GM12874 (cell line): Measurements from ENCODE around the gene LASP1NB.

Source experiments
- TF ChIP-seq, protein P1 (sequence below): IDR thresholded peaks from 2 replicates; pipeline ENCODE4 v1.5.1; 2011; ENCODE audit warnings: low read depth, mild to moderate bottlenecking, control low read depth, low read length, moderate library complexity; ENCODE audit not compliant: insufficient read depth

Gene LASP1NB

DNA sequence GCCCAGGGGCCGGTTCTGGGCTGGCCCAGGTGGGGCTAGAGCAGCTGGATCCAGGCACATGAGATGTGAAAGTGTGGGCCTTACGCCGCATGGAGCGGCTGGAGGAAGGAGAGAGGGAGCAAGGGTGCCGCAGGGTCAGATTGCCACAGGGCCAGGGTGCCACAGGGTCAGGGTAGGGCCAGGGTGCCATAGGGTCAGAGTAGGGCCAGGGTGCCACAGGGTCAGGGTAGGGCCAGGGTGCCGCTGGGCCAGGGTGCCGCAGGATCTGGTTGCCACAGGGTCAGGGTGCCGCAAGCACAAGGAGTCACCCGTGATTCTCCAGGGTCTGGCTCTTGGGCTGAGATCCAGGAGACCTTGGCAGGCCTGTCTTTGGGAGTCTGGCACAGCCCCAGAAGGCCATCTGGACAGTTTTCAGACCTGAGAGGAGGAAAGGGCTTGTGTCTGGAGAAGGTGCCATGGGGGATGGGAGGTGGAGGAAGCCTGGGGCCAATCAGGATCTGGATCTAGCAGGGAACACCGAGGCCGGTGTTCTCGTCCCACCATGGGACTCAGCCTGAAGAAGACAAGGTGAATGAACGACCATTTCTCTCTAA, 13.1 kb upstream of the LASP1NB start:
- TF ChIP-seq, protein P1, sequence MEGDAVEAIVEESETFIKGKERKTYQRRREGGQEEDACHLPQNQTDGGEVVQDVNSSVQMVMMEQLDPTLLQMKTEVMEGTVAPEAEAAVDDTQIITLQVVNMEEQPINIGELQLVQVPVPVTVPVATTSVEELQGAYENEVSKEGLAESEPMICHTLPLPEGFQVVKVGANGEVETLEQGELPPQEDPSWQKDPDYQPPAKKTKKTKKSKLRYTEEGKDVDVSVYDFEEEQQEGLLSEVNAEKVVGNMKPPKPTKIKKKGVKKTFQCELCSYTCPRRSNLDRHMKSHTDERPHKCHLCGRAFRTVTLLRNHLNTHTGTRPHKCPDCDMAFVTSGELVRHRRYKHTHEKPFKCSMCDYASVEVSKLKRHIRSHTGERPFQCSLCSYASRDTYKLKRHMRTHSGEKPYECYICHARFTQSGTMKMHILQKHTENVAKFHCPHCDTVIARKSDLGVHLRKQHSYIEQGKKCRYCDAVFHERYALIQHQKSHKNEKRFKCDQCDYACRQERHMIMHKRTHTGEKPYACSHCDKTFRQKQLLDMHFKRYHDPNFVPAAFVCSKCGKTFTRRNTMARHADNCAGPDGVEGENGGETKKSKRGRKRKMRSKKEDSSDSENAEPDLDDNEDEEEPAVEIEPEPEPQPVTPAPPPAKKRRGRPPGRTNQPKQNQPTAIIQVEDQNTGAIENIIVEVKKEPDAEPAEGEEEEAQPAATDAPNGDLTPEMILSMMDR = no peak

DNA sequence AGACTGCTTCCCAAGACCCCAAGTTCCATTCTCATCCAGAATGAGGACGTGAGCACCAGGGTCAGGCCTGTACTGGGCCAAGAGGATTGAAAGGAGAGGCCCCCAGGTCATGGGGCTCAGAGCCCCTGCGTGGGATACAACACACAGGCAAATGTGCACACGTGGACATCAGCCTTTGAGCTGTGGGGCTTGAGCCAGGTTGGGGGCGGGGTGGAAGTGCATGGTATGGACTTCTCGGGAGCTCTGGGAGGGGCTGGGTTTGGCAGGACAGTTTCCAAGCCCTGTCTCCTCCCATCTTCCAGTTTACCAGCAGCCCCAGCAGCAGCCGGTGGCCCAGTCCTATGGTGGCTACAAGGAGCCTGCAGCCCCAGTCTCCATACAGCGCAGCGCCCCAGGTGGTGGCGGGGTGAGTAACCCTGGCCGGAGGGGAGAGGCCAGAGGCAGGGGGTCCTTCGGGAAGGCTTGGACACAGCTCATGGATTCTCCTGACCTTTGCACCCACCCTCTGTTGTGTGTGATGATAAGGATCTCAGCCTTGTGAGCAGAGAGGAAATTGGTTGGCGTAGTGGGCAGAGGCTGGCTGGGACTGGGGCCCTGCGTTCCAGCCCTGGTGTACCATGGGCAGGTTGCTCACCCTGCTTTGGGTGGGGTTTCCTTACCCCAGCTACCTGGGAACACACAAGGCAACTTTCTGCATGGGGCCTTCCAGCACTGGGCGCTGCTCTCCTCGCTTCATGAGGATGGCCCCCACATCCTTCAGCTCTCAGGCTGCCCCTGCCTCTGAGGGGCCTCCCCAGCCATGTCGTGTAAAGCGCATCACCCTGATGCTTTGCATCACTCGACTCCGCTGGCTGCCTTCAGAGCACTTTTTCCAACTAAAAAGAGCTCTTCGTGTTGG, 10.4 kb upstream of the LASP1NB start:
- TF ChIP-seq, protein P1 = no peak

DNA sequence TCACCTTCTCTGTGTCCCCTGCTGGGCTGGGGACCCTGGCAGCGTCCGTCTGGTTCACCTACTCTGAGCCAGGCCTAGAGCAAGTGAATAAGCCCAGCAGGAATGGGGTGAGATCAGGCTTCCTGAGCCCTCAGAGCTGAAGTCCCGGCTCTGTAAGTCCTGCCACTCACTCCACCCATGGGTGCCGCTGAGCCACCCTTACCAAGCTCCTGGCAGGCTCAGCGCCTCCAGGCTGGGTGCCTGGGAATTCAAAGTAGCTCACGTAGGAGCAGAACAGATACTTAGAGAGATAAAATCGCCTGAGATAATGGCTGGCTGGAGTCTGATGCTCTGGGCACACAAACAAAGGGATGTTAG, 9.8 kb upstream of the LASP1NB start:
- TF ChIP-seq, protein P1 = no peak

DNA sequence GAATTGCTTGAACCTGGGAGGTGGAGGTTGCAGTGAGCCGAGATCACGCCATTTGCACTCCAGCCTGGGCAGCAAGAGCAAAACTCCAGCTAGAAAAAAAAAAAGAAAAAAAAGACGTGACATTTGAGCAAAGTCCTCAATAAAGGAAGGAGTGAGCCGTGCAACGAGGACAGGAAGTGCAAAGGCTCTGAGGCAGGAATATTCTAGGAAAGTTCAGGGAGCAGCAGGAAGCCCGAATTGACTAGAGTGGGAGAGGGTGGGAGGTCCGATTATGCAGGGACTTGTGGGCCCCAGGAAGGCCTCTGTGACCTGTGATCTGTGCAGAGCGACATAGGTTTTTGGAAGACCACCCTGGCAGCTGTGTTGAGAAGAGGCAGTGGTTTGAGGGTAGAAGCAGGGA, 8.6 kb upstream of the LASP1NB start:
- TF ChIP-seq, protein P1 = no peak

DNA sequence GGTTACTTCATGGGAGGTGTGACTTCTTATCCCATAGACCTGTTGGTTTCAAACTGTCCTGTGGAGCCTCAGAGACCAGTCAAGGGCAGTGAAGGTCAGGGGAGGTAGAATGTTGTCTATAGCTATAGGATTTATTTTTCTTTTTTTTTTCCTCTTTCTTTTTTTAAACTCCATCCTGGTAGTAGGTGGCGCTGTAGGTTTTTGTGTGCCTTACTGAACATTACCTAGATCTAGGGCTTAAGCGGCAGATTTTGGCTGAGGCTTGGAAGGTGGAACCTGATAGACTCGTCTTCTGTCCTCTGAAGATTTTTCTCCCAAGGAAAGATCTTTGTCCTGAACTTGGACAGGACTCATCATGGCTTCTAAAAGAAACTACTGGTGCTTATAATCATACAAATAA, 8.2 kb upstream of the LASP1NB start:
- TF ChIP-seq, protein P1 = no peak

DNA sequence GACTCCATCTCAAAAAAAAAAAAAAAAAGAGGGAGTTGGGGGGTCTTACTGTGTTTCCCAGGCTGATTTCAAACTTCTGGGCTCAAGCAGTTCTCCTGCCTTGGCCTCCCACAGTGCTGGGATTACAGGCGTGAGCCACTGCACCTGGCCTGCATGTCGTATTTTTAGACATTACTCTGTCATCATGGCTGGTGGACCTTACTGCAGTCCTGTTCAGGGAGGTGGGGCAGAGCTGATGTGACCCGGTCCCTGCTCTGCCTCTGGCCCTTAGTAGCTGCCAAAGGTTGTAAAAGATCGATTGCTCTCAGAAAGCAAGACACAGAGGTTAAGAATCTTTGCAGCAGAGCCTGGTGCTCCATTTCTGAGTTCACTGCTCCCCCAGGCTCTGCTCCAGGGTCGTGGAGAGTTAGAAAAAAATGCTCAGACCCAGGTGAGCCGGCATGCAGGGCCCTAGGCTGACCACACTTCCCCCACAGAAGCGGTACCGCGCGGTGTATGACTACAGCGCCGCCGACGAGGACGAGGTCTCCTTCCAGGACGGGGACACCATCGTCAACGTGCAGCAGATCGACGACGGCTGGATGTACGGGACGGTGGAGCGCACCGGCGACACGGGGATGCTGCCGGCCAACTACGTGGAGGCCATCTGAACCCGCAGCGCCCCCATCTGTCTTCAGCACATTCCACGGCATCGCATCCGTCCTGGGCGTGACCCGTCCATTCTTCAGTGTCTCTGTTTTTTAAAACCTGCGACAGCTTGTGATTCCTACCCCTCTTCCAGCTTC, 7.1 kb upstream of the LASP1NB start:
- TF ChIP-seq, protein P1 = no peak

DNA sequence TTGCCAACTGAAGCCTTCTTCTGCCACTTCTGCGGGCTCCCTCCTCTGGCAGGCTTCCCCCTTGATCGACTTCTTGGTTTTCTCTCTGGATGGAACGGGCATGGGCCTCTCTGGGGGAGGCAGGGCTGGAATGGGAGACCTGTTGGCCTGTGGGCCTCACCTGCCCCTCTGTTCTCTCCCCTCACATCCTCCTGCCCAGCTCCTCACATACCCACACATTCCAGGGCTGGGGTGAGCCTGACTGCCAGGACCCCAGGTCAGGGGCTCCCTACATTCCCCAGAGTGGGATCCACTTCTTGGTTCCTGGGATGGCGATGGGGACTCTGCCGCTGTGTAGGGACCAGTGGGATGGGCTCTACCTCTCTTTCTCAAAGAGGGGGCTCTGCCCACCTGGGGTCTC, 6.5 kb upstream of the LASP1NB start:
- TF ChIP-seq, protein P1 = no peak
